GM19099 (cell line): ENCODE data around the gene GPR183.

Experiments used
- POLR2A ChIP-seq: IDR thresholded peaks from 3 replicates; pipeline ENCODE4 v1.6.1; 2011; ENCODE audit warnings: low read depth; ENCODE audit not compliant: insufficient read length; ENCODE audit errors: extremely low read depth

GPR183 gene

DNA sequence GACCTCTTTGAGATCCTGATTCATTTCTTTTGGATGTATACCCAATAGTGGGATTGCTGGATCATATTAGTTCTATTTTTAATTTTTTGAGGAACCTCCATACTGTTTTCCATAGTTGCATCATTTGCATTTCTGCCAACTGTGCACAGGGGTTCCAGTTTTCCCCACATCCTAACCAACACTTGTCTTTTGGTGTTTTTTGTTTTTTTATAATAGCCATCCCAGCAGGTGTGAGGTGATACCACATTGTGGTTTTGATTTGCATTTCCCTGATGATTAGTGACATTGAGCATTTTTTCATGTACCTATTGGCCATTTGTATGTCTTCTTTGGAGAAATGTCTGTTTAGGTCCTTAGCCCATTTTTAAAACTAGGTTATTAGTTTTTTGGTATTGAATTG is 18.8 kb upstream of the GPR183 start:
- TF ChIP-seq POLR2A: no peak

DNA sequence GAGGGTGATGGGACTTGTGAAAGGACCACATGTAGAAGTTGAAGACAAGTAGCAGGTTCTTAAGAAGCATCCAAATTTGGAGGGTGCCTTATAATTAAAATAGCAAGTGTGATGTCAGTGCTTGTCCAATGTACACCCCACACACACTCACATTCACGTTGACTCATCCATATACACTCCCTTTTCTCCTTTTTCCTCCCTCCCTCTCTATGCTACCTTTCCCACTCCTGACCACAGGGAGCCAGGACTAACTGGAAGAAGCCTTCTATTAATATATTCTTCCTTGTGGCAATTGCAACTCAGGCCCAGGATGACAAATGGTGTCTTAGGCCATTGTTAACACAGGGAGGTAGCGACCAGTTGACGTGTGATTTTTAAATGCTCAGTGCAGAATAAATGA is 16.3 kb upstream of the GPR183 start:
- no peak for TF ChIP-seq POLR2A

DNA sequence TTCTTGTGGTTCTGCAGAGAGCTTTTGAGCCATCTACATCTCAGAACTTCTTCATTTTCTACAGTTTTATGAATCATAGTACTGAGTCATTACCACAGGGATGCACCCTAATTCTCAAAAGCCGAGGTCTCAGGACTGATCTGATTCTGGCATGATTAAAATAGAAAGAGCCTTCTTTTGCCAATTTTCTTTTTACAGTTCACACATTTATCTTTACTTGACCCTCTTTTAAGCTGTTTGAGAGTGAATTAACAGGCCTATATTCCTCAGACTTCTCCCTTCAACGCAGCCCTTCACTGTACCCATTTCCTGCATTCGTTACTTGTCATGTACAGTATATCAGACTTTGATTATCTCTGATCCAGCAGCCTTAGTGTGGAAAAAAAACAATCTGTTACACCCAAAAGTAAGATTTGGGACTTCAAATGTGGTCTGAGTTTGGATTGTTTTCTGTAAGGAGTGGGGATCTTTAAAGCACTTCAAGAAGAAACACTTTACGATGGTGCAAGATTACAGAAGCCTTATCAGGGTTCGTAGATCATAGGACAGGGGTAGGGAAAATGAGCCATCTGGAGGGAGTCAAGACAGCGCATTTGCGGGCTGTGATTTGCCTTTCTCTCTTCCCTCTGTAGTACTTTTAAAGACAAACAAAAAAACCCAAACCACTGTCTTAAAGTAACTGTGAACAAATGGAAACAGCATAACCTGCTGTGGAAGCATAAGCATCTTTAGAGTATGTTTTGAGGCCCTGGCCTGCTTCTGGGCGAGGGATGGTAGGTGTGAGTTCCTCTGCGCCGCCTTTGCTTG is 15.3 kb upstream of the GPR183 start:
- TF ChIP-seq POLR2A: no peak

DNA sequence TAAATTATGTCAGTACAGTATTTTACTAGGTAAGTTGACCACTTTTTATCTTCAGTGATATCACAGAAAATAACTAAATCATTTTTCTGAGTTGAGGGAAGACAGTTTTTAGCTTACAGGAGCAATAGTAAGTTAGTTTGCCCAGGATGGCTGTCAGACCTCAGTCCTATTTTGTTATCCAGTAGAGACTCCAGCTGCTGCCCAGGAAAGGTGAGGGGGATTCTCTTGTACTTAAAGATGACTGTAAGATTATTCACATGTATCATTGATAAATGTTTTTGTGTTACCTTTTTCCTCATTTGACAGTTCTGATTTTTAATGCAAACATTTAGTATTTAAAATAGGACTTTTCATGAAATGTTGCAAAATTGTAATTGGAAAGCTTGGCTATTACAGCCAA is 14.5 kb upstream of the GPR183 start:
- TF ChIP-seq POLR2A: no peak

DNA sequence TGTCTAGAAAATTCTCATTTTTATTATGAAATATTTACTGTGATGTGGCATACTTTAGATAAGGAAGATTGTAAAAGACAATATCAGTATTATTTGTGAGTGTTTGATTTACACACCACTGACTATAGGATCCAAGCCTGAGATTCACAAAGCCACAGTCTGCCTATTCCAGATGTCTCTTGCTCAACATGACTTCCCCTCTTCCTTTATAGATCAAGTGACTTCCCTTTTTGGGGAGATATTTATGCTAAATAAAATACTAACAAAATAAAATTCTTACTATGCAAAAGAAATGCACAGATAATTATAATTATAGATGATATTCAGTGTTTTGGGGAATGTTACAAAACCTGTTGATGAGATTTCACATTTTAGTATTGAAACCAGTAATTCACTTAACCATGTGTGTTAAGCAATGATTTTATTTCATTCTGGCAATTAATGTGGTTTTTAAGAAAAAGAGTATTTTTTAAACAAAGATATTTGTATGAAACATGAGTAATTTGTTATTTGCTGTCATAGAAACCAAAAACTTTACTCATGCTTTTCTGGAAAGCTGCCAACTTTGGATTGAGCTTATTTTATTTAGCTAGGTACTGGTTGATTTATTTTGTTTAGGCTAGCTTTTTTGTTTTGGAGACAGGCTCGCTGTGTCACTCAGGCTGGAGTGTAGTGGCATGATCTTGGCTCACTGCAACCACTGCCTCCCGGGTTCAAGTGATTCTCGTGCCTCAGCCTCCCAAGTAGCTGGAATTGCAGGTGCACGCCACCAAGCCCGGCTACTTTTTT is 13.7 kb upstream of the GPR183 start:
- no peak for TF ChIP-seq POLR2A

DNA sequence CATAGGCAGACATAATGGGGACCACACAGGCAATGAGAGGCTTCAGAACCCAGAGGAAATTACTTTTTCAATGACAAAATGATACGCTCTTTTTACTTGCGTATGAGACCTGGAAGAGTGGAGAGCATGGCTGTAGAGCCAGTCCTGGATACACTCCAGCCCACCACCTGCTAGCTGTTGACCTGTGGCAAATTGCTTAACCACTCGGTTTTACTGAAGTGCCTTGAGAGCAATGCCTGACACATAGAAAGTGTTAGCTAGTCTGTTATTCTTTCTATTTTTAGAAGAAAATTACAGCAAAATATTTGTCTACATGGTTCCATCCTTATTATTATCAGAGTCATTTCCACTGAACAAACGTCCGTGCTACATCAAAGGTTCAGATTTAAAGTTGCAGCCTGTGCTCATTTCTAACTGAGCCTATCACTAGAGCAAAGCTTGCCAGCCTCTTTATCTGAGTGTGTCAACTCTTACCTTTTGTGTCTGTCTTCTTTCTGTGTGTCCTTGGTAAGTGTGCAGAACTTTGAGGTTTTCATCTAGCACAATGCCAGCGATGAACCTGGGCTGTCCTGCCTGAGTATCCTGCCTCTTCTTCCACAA is 9.6 kb upstream of the GPR183 start:
- no peak for TF ChIP-seq POLR2A

DNA sequence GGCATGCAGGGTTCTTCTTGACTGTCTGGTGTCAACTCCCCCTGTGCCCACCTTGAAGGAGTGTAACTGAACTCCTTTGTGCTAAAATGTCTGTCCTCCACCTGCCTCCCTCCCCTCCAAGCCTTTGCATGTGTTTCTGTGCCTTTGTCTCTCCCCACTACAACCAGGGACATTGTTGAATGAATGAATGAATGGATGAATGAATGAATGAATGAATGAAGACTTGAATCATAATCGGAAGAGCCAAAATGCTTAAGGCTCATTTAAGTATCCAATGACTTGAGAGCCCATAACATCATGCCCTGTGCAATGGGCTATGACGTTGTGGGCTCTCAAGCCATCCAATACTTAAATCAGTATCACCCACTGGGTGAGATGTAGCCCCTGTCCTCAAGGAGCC is 9.0 kb upstream of the GPR183 start:
- TF ChIP-seq POLR2A: no peak

DNA sequence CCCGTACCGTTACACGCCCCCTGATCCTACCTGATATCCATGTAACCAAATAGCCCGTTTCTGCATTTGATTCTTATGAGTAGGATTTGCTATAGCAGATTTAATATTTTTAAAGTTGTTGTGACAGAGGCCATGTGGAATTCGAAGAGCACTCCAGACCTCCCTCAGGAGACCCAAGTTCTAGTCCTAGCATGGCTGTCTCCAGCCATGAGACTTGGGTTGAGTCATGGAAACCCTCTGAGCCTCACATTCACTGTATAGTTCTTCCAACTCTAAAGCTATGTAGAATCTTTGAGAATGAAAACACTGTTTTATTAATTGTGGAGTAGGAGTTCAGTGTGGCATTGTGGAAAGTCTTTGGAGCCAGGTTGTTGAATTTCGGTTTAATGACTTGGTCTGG is 8.0 kb upstream of the GPR183 start:
- no peak for TF ChIP-seq POLR2A

DNA sequence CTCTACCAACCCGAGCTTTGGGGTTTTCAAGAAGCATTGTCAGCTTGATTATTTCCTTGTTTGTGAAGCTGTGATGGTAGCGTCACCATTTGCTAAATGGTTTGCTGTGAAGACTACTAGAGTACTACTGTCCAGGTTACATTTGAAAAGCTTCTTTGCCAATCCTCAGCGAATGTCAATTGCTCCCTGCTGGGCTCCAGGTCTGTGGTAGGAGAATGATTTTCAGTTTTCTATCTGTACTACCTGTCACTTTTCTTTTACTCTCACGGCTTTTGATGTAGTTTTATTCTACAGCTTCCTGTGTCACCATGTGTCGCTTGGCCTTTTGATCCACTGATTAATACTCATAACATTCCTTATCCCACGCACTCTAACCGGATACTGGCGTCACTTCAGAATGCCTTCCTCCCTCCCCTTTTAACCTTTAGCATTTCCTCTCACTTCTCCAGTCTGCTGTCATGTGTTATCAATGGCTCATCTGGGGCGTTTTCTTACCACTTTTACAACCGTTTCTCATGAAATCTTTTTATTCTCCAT is 7.5 kb upstream of the GPR183 start:
- no peak for TF ChIP-seq POLR2A

DNA sequence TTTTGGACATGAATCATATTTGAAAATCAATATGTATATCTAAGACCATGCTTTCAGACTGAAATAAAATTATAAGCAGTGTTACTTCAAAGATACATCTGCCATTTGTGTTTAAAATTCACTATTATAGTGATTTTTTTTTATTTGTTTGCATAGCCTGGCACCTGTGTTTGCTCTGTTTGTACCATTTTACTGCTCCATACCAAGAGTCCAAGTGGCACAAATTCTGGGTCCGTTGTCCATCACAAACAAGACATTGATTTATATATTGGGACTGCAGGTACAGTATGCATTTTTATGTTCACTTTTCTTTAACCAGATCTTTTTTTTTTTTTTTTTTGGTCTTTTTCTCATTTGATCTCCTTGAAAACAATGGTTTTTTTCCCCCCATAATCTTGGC is 6.7 kb upstream of the GPR183 start:
- no peak for TF ChIP-seq POLR2A

DNA sequence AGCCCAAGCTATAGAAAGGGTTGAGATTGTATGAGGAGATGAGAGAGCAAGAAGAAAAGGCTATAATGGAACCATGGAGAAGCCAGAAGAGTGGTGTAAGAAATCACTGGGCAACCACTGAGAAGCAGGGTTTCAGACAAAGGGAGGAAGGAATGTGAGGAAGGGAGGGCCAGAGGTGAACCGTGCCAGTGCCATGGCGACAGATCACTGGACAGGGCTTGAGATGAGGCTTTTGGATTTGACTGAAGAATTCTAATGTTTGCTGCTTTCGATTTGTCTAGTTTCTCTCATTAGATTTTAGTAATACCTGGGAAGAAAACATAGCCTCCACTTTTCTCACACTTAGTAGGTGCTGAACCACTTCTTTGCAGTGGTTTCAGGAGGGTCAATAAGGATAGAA is 6.3 kb upstream of the GPR183 start:
- TF ChIP-seq POLR2A: no peak

DNA sequence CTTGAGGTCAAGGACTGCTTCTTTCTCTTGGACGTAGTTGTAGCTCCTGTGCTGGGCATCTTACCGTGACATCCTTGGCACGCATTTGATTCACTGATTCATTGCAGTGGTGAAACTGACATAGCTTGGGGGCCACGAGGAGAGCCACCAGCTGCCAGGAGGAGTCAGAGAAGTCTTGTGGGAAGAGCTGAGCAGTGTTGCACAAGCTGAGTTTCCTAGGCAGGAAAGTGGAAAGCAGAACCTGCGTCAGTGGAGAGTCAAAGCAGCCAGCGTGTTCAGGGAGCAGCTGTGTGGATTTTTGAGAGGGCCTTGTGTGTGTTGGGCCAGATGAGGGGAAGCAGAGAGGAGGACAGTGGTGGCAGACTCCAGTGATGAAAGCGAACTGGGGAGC is 5.3 kb upstream of the GPR183 start:
- no peak for TF ChIP-seq POLR2A

DNA sequence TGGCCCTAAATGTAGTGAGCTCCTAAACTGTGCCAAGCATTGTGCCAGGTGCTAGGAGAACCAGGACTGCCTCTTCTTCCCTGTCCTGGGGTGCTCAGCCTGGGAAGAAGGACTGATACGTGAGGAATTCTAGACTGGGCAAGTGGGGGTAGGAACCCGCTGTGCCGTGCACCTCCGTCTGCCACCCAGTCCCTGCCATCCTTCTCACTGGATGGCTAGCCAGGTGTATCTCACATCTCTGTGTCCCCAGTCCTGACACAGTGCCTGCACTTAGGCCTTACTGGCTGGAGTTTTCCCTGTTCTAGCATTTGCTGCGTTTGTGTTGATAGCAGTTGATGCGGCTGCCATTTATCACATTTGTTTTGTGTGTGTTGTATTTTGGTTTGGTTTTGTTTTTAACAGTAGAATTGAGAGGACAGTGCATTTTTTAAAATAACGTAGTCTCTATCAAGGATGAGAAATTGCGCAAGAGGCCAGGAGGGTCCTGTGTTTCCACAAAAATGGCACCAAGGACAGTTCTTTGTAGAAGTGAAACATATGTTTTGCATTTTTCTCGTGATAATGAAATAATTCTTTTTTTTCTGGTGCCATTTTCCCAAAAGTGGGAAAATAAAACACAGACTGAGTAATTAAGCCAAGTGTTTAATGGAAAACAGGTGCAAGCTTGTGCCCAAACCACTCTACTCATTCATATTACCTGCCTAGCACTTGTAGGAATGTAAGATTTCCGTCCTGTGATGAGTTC is 4.7 kb upstream of the GPR183 start:
- TF ChIP-seq POLR2A: no peak

DNA sequence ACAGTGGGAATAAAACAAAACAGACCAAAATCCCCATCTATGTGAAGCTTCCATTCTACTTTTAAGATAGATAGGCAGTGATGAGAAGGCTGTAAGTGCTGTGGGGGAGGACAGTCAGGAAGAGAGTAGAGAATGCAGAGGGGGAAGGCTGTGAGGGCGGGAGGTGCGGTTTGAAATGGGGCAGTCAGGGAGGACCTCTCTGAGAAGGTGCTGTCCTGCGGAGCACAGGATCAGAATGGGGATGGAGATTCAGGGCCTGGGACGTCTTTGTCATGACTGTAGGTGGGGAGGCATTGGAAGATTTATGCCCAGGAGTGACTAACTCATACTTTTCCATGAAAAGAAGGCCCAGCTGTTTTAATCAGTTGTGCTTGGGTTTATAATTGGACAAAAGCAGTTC is 3.9 kb upstream of the GPR183 start:
- TF ChIP-seq POLR2A: no peak
